ENCODE data around the gene PRKCA.
A peak's percentile ranks its signal among the peaks of the same experiment; 100 is the strongest.
"Not testable (repeated sequence)": the region's sequence is repeated elsewhere in the genome, so short reads cannot be mapped to it uniquely, and the experiment has no call there.

The PRKCA gene

GRCh38 chr17:66595893-66596292, 293.5 kb downstream of the PRKCA start:
- no peak for DNase-seq (ENCODE audit: low read depth in 2 of 3, low spot score in 1 of 3)

- no peak for DNase-seq (ENCODE audit: low read depth in 2 of 3, low spot score in 1 of 3)
Measured at GRCh38 chr17:66602659-66603384, 300.4 kb downstream of the PRKCA start.

GRCh38 chr17:66604376-66604775, 302.0 kb downstream of the PRKCA start:
- DNase-seq (ENCODE audit: low read depth in 2 of 3, low spot score in 1 of 3), result no peak

GRCh38 chr17:66605541-66605940, 303.1 kb downstream of the PRKCA start:
- no peak for DNase-seq (ENCODE audit: low read depth in 2 of 3, low spot score in 1 of 3)

GRCh38 chr17:66610361-66611133, 308.1 kb downstream of the PRKCA start:
- DNase-seq (ENCODE audit: low read depth in 2 of 3, low spot score in 1 of 3), result no peak

- no peak for DNase-seq (ENCODE audit: low read depth in 2 of 3, low spot score in 1 of 3)
Measured at GRCh38 chr17:66611397-66611796, 309.0 kb downstream of the PRKCA start.

GRCh38 chr17:66612993-66613392, 310.6 kb downstream of the PRKCA start:
- no peak for DNase-seq (ENCODE audit: low read depth in 2 of 3, low spot score in 1 of 3)

- DNase-seq (ENCODE audit: low read depth in 2 of 3, low spot score in 1 of 3), result no peak
Measured at GRCh38 chr17:66614469-66614868, 312.1 kb downstream of the PRKCA start.

GRCh38 chr17:66619206-66619605, 316.8 kb downstream of the PRKCA start:
- DNase-seq (ENCODE audit: low read depth in 2 of 3, low spot score in 1 of 3), result no peak

- DNase-seq (ENCODE audit: low read depth in 2 of 3, low spot score in 1 of 3), result no peak
Measured at GRCh38 chr17:66620528-66620927, 318.1 kb downstream of the PRKCA start.

GRCh38 chr17:66624630-66625029, 322.2 kb downstream of the PRKCA start:
- DNase-seq (ENCODE audit: low read depth in 2 of 3, low spot score in 1 of 3), result not testable (repeated sequence)

GRCh38 chr17:66625311-66625767, 322.9 kb downstream of the PRKCA start:
- no peak for DNase-seq (ENCODE audit: low read depth in 2 of 3, low spot score in 1 of 3)

- DNase-seq (ENCODE audit: low read depth in 2 of 3, low spot score in 1 of 3), result no peak
Measured at GRCh38 chr17:66627985-66628384, 325.6 kb downstream of the PRKCA start.

GRCh38 chr17:66629762-66630161, 327.3 kb downstream of the PRKCA start:
- DNase-seq (ENCODE audit: low read depth in 2 of 3, low spot score in 1 of 3), result no peak

GRCh38 chr17:66630379-66630778, 328.0 kb downstream of the PRKCA start:
- DNase-seq (ENCODE audit: low read depth in 2 of 3, low spot score in 1 of 3), result no peak

GRCh38 chr17:66630828-66631472, 328.5 kb downstream of the PRKCA start:
- no peak for DNase-seq (ENCODE audit: low read depth in 2 of 3, low spot score in 1 of 3)

- DNase-seq (ENCODE audit: low read depth in 2 of 3, low spot score in 1 of 3), result no peak
Measured at GRCh38 chr17:66632731-66633130, 330.3 kb downstream of the PRKCA start.

GRCh38 chr17:66633317-66633965, 331.0 kb downstream of the PRKCA start:
- DNase-seq (ENCODE audit: low read depth in 2 of 3, low spot score in 1 of 3), result peak; percentile 12 to 44 (median 41)

- DNase-seq (ENCODE audit: low read depth in 2 of 3, low spot score in 1 of 3), result no peak
Measured at GRCh38 chr17:66634193-66634592, 331.8 kb downstream of the PRKCA start.

GRCh38 chr17:66635386-66636045, 333.1 kb downstream of the PRKCA start:
- no peak for DNase-seq (ENCODE audit: low read depth in 2 of 3, low spot score in 1 of 3)

GRCh38 chr17:66636111-66636510, 333.7 kb downstream of the PRKCA start:
- DNase-seq (ENCODE audit: low read depth in 2 of 3, low spot score in 1 of 3), result peak in 1 of 3 donors; percentile 7

All from stimulated activated CD4-positive, alpha-beta T cell treated with anti-CD3 and anti-CD28 coated beads, Interleukin-12 subunit alpha, Interleukin-12 subunit beta, amount 100 ng/mL, for 48 hours (primary cell).